ENCODE measurements around the gene IDUA. TPM values are rescaled to one million over a fixed set of nuclear protein-coding genes. Genes with fewer than 3 reads are reported as not detected.

IDUA gene
- total RNA-seq, 4 donors from 2014 or later: 15.5 to 32.2 (median 16.9) TPM

- no peak for DNase-seq (ENCODE audit: low spot score)
- TF ChIP-seq CTCF (IDR thresholded peaks at IDR 0.05): no peak
Observed at GRCh38 chr4:960636-961350, 26.1 kb upstream of the IDUA start.

GRCh38 chr4:961351-962230 is 25.3 kb upstream of the IDUA start:
- ATAC-seq (ENCODE audit: low FRiP score): no peak
- no peak for TF ChIP-seq CTCF (IDR thresholded peaks at IDR 0.05)
- no peak for DNase-seq (ENCODE audit: low spot score)

More at GRCh38 chr4:960636-961350, 26.1 kb upstream of the IDUA start:
- no peak for ATAC-seq (ENCODE audit: low FRiP score)

DNA sequence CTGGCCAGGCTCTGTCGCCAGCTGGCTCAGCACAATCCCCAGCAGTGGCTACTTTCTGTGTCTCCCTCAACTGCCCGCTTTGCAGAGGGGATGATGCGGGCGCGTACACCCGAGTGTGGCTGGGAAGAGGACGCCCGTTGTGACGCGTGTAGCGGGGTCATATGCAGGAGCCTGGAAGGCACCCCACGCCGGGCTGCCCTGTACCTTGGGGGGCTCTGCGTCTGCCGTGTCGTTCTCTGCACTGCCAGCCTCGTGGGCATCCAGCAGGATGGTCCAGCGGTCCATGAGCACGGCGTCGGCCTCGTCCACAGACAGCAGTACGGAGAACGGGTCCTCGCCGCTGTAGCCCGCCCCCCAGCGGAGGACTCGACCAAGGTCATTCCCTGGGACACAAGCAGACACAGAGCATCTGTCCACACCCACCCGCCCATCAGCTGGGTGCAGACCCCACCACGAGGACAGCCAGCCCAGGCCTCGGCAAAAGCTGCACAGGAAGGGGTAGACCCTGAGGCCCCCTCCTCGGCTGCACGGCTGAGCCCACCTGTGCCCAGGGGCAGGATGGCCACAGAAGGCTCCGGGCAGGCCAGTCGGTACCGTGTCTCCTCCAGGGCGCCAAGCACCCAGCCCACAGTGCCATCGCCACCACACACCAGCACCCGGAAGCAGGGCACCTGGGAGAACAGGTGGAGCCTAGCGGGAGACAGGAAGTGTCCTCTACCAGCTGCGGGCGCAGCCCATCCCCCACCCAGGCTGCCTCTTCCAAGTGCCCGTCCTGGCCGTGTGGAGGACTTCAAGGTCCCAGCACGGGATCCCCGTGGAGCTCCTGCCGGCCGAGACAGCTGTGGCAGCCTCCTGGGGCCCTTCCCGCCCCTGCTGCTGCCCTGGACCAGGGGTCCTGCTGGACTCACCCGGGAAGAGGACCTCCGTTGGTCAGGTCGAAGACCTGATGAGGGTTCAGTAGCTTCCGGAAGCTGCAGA is 24.3 kb upstream of the IDUA start:
- no peak for DNase-seq (ENCODE audit: low spot score)
- no peak for ATAC-seq (ENCODE audit: low FRiP score)
- no peak for TF ChIP-seq CTCF (IDR thresholded peaks at IDR 0.05)

- DNase-seq (ENCODE audit: low spot score) (no peak), ATAC-seq (ENCODE audit: low FRiP score) (no peak)
- no peak for TF ChIP-seq CTCF (IDR thresholded peaks at IDR 0.05)
Observed at GRCh38 chr4:963276-964225, 23.3 kb upstream of the IDUA start.

DNA sequence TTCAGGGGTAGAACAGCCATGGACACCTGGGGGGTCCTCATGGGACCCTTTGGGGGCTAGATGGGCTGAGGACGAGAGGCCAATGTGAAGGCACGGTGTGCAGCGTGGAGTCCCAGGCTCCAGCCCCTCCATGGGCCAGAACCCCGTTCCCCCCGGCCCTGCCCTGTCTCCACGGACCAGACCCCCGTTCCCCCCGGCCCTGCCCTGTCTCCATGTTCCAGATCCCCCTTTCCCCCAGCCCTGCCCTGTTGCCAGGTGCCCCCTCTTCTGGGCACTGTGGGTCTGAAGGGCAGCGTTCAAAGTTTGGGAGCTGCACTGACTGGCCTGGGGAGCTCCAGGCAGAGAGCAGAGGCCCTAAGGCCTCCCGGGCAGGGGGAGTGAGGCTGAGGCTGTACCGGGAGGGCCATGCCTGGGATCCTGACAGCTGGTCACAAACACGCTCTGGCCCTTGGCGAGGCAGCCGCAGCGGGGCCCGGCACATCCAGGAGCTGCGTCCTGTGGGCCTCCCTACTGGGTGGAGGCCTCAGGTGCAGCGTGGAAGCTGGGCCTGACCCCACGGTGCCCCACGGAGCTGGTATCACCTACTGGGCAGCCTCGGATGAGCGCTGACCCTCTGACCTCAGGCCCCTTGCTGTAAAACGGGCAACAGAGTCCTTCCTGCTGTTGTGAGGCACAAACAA is 22.4 kb upstream of the IDUA start:
- DNase-seq (ENCODE audit: low spot score) (no peak), ATAC-seq (ENCODE audit: low FRiP score) (no peak)
- TF ChIP-seq CTCF (IDR thresholded peaks at IDR 0.05): no peak
